Stimulated activated CD8-positive, alpha-beta memory T cell treated with anti-CD3 and anti-CD28 coated beads, Interleukin-7, amount 100 ng/mL, for 24 hours (primary cell): ENCODE measurements around the gene NMD3.
"Not testable (repeated sequence)": the region's sequence is repeated elsewhere in the genome, so short reads cannot be mapped to it uniquely, and the experiment has no call there.

Source experiments
- DNase-seq: peaks from one replicate; pipeline ENCODE4 v3.0.0-alpha.2; 2020; ENCODE audit warnings: low read depth

Gene NMD3

GRCh38 chr3:161220850-161221753, at the start of gene NMD3:
NMD3 (plus strand) TSS chr3:161221311; CDS start chr3:161222014, 703 bp downstream.
- peak; percentile 88 for DNase-seq

- no peak for DNase-seq
Observed at GRCh38 chr3:161171639-161172552, 49.2 kb upstream of the NMD3 start.

GRCh38 chr3:161175506-161175905, 45.6 kb upstream of the NMD3 start:
- DNase-seq = no peak

GRCh38 chr3:161177991-161178390, 43.1 kb upstream of the NMD3 start:
- DNase-seq = no peak

- not testable (repeated sequence) for DNase-seq
Observed at GRCh38 chr3:161181371-161181770, 39.7 kb upstream of the NMD3 start.

GRCh38 chr3:161187046-161187445, 34.1 kb upstream of the NMD3 start:
- no peak for DNase-seq

- DNase-seq = no peak
Observed at GRCh38 chr3:161197855-161198850, 23.0 kb upstream of the NMD3 start.

GRCh38 chr3:161199926-161200325, 21.2 kb upstream of the NMD3 start:
- DNase-seq = no peak

GRCh38 chr3:161203485-161204098, 17.5 kb upstream of the NMD3 start:
- DNase-seq = no peak

- DNase-seq = no peak
Observed at GRCh38 chr3:161208931-161209330, 12.2 kb upstream of the NMD3 start.

GRCh38 chr3:161212171-161212771, 8.8 kb upstream of the NMD3 start:
- no peak for DNase-seq

- DNase-seq = no peak
Observed at GRCh38 chr3:161212906-161213305, 8.2 kb upstream of the NMD3 start.

GRCh38 chr3:161213644-161214043, 7.5 kb upstream of the NMD3 start:
- DNase-seq = no peak

- no peak for DNase-seq
Observed at GRCh38 chr3:161215185-161215584, 5.9 kb upstream of the NMD3 start.

GRCh38 chr3:161217496-161217895, 3.6 kb upstream of the NMD3 start:
- DNase-seq = no peak

GRCh38 chr3:161219495-161219894, 1.6 kb upstream of the NMD3 start:
- no peak for DNase-seq

- no peak for DNase-seq
Observed at GRCh38 chr3:161221806-161222600, 892 bp downstream of the NMD3 start.

GRCh38 chr3:161222662-161223061, 1.6 kb downstream of the NMD3 start:
- DNase-seq = no peak

- DNase-seq = no peak
Observed at GRCh38 chr3:161224786-161225185, 3.7 kb downstream of the NMD3 start.
